Lower lobe of right lung (tissue), 2 donors: ENCODE measurements around the gene CFLAR. TPM values are rescaled to one million over a fixed set of nuclear protein-coding genes. Genes with fewer than 3 reads are reported as not detected.

Experiments
- ATAC-seq, 2 donors: fragments of 200-7000 bp; cut with Tn5 transposase; one replicate each; pipeline ENCODE4 v1.9.1; 2020 to 2022; ENCODE audit warnings: mild to moderate bottlenecking in 2 of 2, moderate library complexity in 2 of 2
- DNase-seq: peaks from one replicate; pipeline ENCODE4 v3.0.0-alpha.2; 2020
- H3K27ac ChIP-seq: fragments of 200-600 bp; one replicate; pipeline ENCODE4 v1.8.0; 2022
- H3K27me3 ChIP-seq: fragments of 200-600 bp; one replicate; pipeline ENCODE4 v1.8.0; 2022; ENCODE audit warnings: low read depth
- H3K36me3 ChIP-seq: fragments of 200-600 bp; one replicate; pipeline ENCODE4 v1.8.0; 2022; ENCODE audit warnings: mild to moderate bottlenecking
- H3K4me1 ChIP-seq: fragments of 200-600 bp; one replicate; pipeline ENCODE4 v1.8.0; 2022
- H3K4me3 ChIP-seq: fragments of 200-600 bp; one replicate; pipeline ENCODE4 v1.8.0; 2022; ENCODE audit warnings: mild to moderate bottlenecking
- H3K9me3 ChIP-seq: fragments of 200-600 bp; one replicate; pipeline ENCODE4 v1.8.0; 2022
- intact Hi-C: fragments of 100-400 bp; cut with DNase I; formaldehyde crosslinking; loops from one replicate; pipeline ENCODE4 v1.11.0; 2022
- total RNA-seq: library from RNA; stranded (reverse); fragmentation: NEBNext Ultra II Directional; extraction: Animal tissue kit (Norgen Biotek cat#: 25700); gene quantifications from one replicate; pipeline ENCODE4 v1.2.1, GENCODE V29; 2021
- TF ChIP-seq, protein P1 (sequence below): fragments of 200-600 bp; IDR thresholded peaks from one replicate; pipeline ENCODE4 v1.8.0; 2022; ENCODE audit warnings: antibody characterized with exemption, mild to moderate bottlenecking
- donor health status: DM: no; HTN: yes; CAD: no; lungs with severe emphysema.

The CFLAR gene
- total RNA-seq, 1 donor from 2014 or later = 345 TPM

DNA sequence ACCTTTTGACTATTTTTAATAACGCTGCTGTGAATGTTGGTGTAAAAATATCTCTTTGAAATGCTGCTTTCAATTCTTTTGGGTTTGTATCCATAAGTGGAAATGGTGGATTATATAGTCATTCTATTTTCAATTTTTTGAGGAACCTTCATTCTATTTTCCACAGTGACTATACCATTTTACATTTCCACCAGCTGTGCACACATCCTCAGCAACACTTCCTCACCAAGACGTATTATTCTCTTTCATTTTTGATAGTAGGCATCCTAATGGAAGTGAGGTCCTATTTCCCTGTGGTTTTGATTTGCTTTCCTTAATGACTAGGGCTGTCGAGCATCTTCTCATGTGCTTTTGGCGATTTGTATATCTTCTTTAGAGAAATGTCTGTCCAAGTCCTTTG is 81.8 kb downstream of the CFLAR start:
- TF ChIP-seq, protein P1, sequence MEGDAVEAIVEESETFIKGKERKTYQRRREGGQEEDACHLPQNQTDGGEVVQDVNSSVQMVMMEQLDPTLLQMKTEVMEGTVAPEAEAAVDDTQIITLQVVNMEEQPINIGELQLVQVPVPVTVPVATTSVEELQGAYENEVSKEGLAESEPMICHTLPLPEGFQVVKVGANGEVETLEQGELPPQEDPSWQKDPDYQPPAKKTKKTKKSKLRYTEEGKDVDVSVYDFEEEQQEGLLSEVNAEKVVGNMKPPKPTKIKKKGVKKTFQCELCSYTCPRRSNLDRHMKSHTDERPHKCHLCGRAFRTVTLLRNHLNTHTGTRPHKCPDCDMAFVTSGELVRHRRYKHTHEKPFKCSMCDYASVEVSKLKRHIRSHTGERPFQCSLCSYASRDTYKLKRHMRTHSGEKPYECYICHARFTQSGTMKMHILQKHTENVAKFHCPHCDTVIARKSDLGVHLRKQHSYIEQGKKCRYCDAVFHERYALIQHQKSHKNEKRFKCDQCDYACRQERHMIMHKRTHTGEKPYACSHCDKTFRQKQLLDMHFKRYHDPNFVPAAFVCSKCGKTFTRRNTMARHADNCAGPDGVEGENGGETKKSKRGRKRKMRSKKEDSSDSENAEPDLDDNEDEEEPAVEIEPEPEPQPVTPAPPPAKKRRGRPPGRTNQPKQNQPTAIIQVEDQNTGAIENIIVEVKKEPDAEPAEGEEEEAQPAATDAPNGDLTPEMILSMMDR = no peak
- DNase-seq (no peak), ATAC-seq (no peak)
- H3K4me3 ChIP-seq = no peak overlapping the region
- peaks cover 5% of the 10 kb centered on the region for H3K4me1 ChIP-seq
- H3K9me3 ChIP-seq = no peaks in the 10 kb centered on the region
- no peak overlapping the region for H3K27ac ChIP-seq
- H3K27me3 ChIP-seq = no peaks in the 10 kb centered on the region
- intact Hi-C loops = no loop called here
- peaks cover 85% of the 10 kb centered on the region for H3K36me3 ChIP-seq

DNA sequence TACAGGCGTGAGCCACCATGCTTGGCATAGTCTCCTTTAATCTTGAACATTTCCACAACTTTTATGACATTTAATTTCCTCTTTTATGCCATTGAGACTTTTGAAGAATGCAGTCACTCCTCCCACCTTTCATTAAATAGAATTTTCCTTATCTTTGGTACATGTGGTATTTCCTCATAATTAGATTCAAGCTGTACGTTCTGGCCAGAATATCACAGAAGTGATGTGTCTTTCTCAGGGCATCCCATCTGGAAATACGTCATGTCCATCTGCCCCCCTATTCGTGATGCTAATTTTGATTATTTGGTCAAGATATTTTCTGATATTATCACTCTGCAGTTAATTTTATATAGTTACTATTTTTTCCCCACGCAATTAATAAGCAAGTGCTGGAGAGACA is 83.9 kb downstream of the CFLAR start:
- ATAC-seq (no peak), DNase-seq (no peak)
- TF ChIP-seq, protein P1 = no peak
- intact Hi-C loops = no loop called here
- Histone ChIP-seq H3K27me3 (no peaks in the 10 kb centered on the region), H3K4me1 (no peaks in the 10 kb centered on the region), H3K9me3 (no peaks in the 10 kb centered on the region), H3K36me3 (peaks cover 81% of the 10 kb centered on the region), H3K4me3 (no peak overlapping the region), H3K27ac (no peak overlapping the region)

DNA sequence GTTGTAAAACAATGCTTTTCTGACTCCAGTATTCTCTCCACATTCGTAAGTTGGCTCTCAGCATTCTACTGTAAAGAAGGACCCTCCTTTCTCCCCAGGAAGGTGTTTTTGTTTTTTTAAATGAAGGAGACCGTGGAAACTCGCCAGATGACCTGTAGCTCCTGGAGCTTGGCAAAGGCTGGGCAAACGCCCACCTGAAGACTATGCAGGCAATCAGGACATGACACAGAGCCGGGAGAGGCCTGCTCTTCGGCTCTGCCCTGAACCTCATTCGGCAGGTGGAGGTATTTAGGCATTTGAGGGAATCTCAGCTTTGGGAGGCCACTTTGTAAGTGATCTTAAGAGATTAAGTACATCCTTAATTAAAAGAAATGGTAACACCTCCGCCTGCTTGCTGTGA is 84.4 kb downstream of the CFLAR start:
- Histone ChIP-seq H3K9me3 (no peaks in the 10 kb centered on the region), H3K4me1 (no peaks in the 10 kb centered on the region), H3K36me3 (peaks cover 81% of the 10 kb centered on the region), H3K4me3 (no peak overlapping the region), H3K27ac (no peak overlapping the region), H3K27me3 (no peaks in the 10 kb centered on the region)
- ATAC-seq (no peak), DNase-seq (no peak)
- intact Hi-C loops = no loop called here
- TF ChIP-seq, protein P1 = no peak

DNA sequence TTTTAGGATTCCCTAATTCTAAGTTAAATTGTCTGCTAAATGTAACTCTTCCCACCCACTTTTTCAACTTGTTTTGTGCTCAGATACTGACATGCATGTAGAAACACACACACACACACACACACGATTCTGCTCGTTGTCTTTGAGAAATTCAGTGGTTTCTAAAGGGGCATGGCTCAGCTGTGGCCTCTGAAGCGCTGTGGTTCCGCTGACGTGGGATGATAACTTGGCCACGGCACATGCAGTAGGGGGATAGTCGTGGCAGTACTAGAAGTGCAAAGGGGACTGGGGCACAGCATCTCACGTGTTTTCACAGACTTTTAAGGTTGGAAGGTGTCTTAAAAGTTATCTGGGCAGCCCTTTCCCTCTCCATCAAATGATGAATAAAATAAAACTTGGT is 85.4 kb downstream of the CFLAR start:
- no peaks in the 10 kb centered on the region for H3K4me1 ChIP-seq
- ATAC-seq (no peak), DNase-seq (no peak)
- intact Hi-C loops = no loop called here
- H3K27ac ChIP-seq = no peak overlapping the region
- peaks cover 82% of the 10 kb centered on the region for H3K36me3 ChIP-seq
- H3K4me3 ChIP-seq = no peak overlapping the region
- no peaks in the 10 kb centered on the region for H3K27me3 ChIP-seq
- TF ChIP-seq, protein P1 = no peak
- no peaks in the 10 kb centered on the region for H3K9me3 ChIP-seq

DNA sequence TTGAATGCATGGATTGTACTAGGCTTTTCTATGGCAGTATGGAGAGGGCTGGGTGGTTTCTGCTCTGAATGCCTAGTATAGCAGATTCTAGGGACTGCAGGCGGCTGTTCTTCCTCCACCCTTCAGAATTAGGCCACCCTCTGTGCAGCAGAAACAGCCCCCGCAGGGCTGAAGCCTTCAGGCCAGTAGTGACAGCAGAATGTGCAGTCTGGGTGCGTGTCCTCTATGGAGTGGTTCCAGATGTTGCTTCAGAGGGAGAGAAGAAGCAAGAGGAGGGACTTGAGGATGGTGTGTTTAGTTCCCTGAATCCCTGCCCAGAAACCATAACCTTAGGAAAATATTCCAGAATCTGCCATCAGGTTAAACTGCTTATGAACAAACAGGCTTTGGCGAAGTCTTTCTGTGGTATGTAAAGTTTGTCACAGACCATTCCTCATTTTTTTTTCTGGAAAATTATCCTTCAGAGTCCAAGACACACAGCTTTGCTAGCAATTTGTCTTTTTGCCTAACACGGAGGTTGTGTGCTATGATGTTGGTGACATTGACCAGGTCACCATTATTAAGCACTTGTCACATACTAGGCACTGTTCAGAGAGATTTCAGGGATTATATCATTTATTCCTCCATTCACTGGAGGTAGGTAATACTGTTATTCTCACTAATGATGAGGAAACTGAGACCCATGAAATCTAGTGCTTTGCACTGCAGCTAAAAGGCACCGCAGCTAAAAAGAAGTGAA is 88.1 kb downstream of the CFLAR start:
- intact Hi-C loops = no loop called here
- peak; percentile 31 to 65 for ATAC-seq
- Histone ChIP-seq H3K4me1 (no peaks in the 10 kb centered on the region), H3K36me3 (peaks cover 76% of the 10 kb centered on the region), H3K4me3 (no peak overlapping the region), H3K9me3 (no peaks in the 10 kb centered on the region), H3K27ac (no peak overlapping the region), H3K27me3 (no peaks in the 10 kb centered on the region)
- DNase-seq = no peak
- TF ChIP-seq, protein P1 = no peak
